Measurements from ENCODE around the gene PPA2.

DNA sequence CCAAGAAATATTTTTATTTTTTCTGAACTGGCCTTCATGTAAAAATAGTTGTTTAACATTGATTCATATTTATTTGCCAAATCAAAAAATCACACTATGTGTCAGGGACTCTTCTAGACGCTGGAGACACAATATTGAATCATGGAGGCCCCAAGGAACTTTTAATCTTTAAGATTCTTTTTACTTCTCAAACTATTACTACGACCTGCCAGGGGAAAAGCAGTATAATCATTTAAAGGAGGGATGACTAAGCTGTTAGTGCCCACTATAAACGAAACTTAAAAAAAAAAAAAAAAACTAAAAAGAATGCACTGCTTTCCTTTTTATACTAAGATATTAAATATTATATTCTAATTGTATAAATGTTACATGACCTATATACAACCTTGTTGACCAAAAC lies 84.7 kb downstream of the PPA2 start:
- TF ChIP-seq, protein P1, sequence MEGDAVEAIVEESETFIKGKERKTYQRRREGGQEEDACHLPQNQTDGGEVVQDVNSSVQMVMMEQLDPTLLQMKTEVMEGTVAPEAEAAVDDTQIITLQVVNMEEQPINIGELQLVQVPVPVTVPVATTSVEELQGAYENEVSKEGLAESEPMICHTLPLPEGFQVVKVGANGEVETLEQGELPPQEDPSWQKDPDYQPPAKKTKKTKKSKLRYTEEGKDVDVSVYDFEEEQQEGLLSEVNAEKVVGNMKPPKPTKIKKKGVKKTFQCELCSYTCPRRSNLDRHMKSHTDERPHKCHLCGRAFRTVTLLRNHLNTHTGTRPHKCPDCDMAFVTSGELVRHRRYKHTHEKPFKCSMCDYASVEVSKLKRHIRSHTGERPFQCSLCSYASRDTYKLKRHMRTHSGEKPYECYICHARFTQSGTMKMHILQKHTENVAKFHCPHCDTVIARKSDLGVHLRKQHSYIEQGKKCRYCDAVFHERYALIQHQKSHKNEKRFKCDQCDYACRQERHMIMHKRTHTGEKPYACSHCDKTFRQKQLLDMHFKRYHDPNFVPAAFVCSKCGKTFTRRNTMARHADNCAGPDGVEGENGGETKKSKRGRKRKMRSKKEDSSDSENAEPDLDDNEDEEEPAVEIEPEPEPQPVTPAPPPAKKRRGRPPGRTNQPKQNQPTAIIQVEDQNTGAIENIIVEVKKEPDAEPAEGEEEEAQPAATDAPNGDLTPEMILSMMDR (conservative IDR thresholded peaks at IDR 0.05): no peak
- no peak for TF ChIP-seq EZH2 (IDR thresholded peaks at IDR 0.05; ENCODE audit: low read depth)
